HL-60/S4 treated with retinoic acid at 250 ng/mL for 4 days and 3 days (cell line): ENCODE results near the gene NCOA1.
"Not testable (repeated sequence)": the region's sequence is repeated elsewhere in the genome, so short reads cannot be mapped to it uniquely, and the experiment has no call there.

ENCODE experiments used
- in situ Hi-C: fragments of 300-500 bp; cut with MboI; formaldehyde crosslinking; loops from 2 replicates; pipeline ENCODE4 v1.7.0; 2022; ENCODE audit warnings: low sequenced_read_pairs

NCOA1 gene

GRCh38 chr2:24490690-24491541 is at the start of gene NCOA1:
Gene NCOA1, plus strand, starts transcription at chr2:24491254. Its CDS starts 167,424 bp downstream, at chr2:24658678.
- in situ Hi-C loops = no loop called here

GRCh38 chr2:24448797-24449196 is 42.3 kb upstream of the NCOA1 start:
- in situ Hi-C loops = no loop called here

GRCh38 chr2:24449344-24449743 is 41.7 kb upstream of the NCOA1 start:
- in situ Hi-C loops = no loop called here

- in situ Hi-C loops = no loop called here
Measured at GRCh38 chr2:24451805-24452501, 39.1 kb upstream of the NCOA1 start.

- in situ Hi-C loops = no loop called here
Measured at GRCh38 chr2:24452502-24452885, 38.6 kb upstream of the NCOA1 start.

GRCh38 chr2:24453379-24454073 is 37.5 kb upstream of the NCOA1 start:
- in situ Hi-C loops = no loop called here

- in situ Hi-C loops = no loop called here
Measured at GRCh38 chr2:24454294-24454693, 36.8 kb upstream of the NCOA1 start.

GRCh38 chr2:24456599-24457556 is 34.2 kb upstream of the NCOA1 start:
- in situ Hi-C loops = no loop called here

GRCh38 chr2:24457696-24458386 is 33.2 kb upstream of the NCOA1 start:
- in situ Hi-C loops = no loop called here

- in situ Hi-C loops = no loop called here
Measured at GRCh38 chr2:24459224-24460161, 31.6 kb upstream of the NCOA1 start.

- in situ Hi-C loops = no loop called here
Measured at GRCh38 chr2:24461685-24462084, 29.4 kb upstream of the NCOA1 start.

- in situ Hi-C loops = no loop called here
Measured at GRCh38 chr2:24463271-24463670, 27.8 kb upstream of the NCOA1 start.

- in situ Hi-C loops = no loop called here
Measured at GRCh38 chr2:24466871-24467870, 23.9 kb upstream of the NCOA1 start.

- in situ Hi-C loops = not testable (repeated sequence)
Measured at GRCh38 chr2:24468453-24468852, 22.6 kb upstream of the NCOA1 start.

GRCh38 chr2:24469148-24469650 is 21.9 kb upstream of the NCOA1 start:
- in situ Hi-C loops = no loop called here

- in situ Hi-C loops = no loop called here
Measured at GRCh38 chr2:24471662-24472061, 19.4 kb upstream of the NCOA1 start.

GRCh38 chr2:24472416-24472815 is 18.6 kb upstream of the NCOA1 start:
- in situ Hi-C loops = no loop called here
